ENCODE data around the gene TRABD2B.

TRABD2B gene

DNA sequence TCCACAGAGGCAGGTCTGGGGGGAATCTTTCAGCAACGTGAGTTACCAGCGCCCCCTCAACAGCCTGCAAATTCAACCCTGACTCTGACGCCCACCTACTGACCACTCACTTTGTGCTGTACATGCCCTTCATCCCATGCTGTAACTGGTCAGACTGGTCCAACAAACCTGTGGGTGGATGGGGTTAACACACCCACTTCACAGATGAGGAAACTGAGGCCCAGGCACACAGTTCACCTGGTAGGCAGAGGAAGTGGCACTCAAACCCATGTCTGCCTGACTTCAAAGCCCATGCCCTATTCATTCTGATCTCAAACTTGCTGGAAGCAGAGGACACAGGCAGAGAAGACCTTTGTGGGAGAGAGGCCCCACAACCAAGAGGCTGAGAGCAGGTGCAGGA, 172.9 kb downstream of the TRABD2B start:
- no peaks in the 10 kb centered on the region for H3K36me3 ChIP-seq (ENCODE audit: low read length)
- H3K27me3 ChIP-seq (ENCODE audit: low read length): no peaks in the 10 kb centered on the region
- H3K4me2 ChIP-seq (ENCODE audit: low read depth, low read length, poor library complexity, severe bottlenecking): no peak overlapping the region
- H3K9ac ChIP-seq (ENCODE audit: low read length): no peak overlapping the region
- H3K79me2 ChIP-seq (ENCODE audit: insufficient read depth, low read length): no peaks in the 10 kb centered on the region
- H4K20me1 ChIP-seq (ENCODE audit: low read depth, low read length): no peaks in the 10 kb centered on the region
- H3K4me3 ChIP-seq (ENCODE audit: insufficient read depth, low read length, poor library complexity, severe bottlenecking): no peak overlapping the region
- H3K27ac ChIP-seq (ENCODE audit: low read depth, low read length): no peak overlapping the region
- no peak for TF ChIP-seq CTCF (IDR thresholded peaks at IDR 0.05; ENCODE audit: insufficient read depth, low read length, poor library complexity, severe bottlenecking)
- TF ChIP-seq EZH2phosphoT487 (conservative IDR thresholded peaks at IDR 0.05; ENCODE audit: low read length): no peak
- H3K9me3 ChIP-seq (ENCODE audit: insufficient read depth, low read length): no peaks in the 10 kb centered on the region
- no peaks in the 10 kb centered on the region for H3F3A ChIP-seq (ENCODE audit: insufficient read depth)
- no peak overlapping the region for H2AFZ ChIP-seq (ENCODE audit: low read depth, low read length, severe bottlenecking)
- no peaks in the 10 kb centered on the region for H3K9me2 ChIP-seq (replicated peaks; ENCODE audit: insufficient read depth, low read length)

- H3K4me2 ChIP-seq (ENCODE audit: low read depth, low read length, poor library complexity, severe bottlenecking): no peak overlapping the region
- no peak overlapping the region for H3K27ac ChIP-seq (ENCODE audit: low read depth, low read length)
- no peak for TF ChIP-seq CTCF (IDR thresholded peaks at IDR 0.05; ENCODE audit: insufficient read depth, low read length, poor library complexity, severe bottlenecking)
- TF ChIP-seq EZH2phosphoT487 (conservative IDR thresholded peaks at IDR 0.05; ENCODE audit: low read length): no peak
- H2AFZ ChIP-seq (ENCODE audit: low read depth, low read length, severe bottlenecking): no peak overlapping the region
- no peaks in the 10 kb centered on the region for H3F3A ChIP-seq (ENCODE audit: insufficient read depth)
- no peaks in the 10 kb centered on the region for H3K9me3 ChIP-seq (ENCODE audit: insufficient read depth, low read length)
- no peaks in the 10 kb centered on the region for H4K20me1 ChIP-seq (ENCODE audit: low read depth, low read length)
- H3K27me3 ChIP-seq (ENCODE audit: low read length): no peaks in the 10 kb centered on the region
- H3K9ac ChIP-seq (ENCODE audit: low read length): no peak overlapping the region
- no peaks in the 10 kb centered on the region for H3K79me2 ChIP-seq (ENCODE audit: insufficient read depth, low read length)
- no peaks in the 10 kb centered on the region for H3K9me2 ChIP-seq (replicated peaks; ENCODE audit: insufficient read depth, low read length)
- no peaks in the 10 kb centered on the region for H3K36me3 ChIP-seq (ENCODE audit: low read length)
- no peak overlapping the region for H3K4me3 ChIP-seq (ENCODE audit: insufficient read depth, low read length, poor library complexity, severe bottlenecking)
Observed at GRCh38 chr1:47823040-47823808, 174.0 kb downstream of the TRABD2B start.

GRCh38 chr1:47821760-47822159, 175.4 kb downstream of the TRABD2B start:
- no peaks in the 10 kb centered on the region for H3F3A ChIP-seq (ENCODE audit: insufficient read depth)
- H2AFZ ChIP-seq (ENCODE audit: low read depth, low read length, severe bottlenecking): no peak overlapping the region
- no peaks in the 10 kb centered on the region for H3K27me3 ChIP-seq (ENCODE audit: low read length)
- TF ChIP-seq CTCF (IDR thresholded peaks at IDR 0.05; ENCODE audit: insufficient read depth, low read length, poor library complexity, severe bottlenecking) (no peak), EZH2phosphoT487 (conservative IDR thresholded peaks at IDR 0.05; ENCODE audit: low read length) (no peak)
- no peaks in the 10 kb centered on the region for H3K36me3 ChIP-seq (ENCODE audit: low read length)
- no peaks in the 10 kb centered on the region for H3K9me2 ChIP-seq (replicated peaks; ENCODE audit: insufficient read depth, low read length)
- H4K20me1 ChIP-seq (ENCODE audit: low read depth, low read length): no peaks in the 10 kb centered on the region
- H3K9me3 ChIP-seq (ENCODE audit: insufficient read depth, low read length): no peaks in the 10 kb centered on the region
- H3K9ac ChIP-seq (ENCODE audit: low read length): no peak overlapping the region
- H3K4me2 ChIP-seq (ENCODE audit: low read depth, low read length, poor library complexity, severe bottlenecking): no peak overlapping the region
- no peaks in the 10 kb centered on the region for H3K79me2 ChIP-seq (ENCODE audit: insufficient read depth, low read length)
- H3K4me3 ChIP-seq (ENCODE audit: insufficient read depth, low read length, poor library complexity, severe bottlenecking): no peak overlapping the region
- no peak overlapping the region for H3K27ac ChIP-seq (ENCODE audit: low read depth, low read length)
